ENCODE measurements around the gene AIFM2. TPM values are rescaled to one million over a fixed set of nuclear protein-coding genes. Genes with fewer than 3 reads are reported as not detected.

AIFM2 gene
- total RNA-seq, 1 donor from 2014 or later: 135 TPM

Other genes with a start within 250 kb of the AIFM2 start
- 4.7 TPM for gene MACROH2A2, start 80.0 kb downstream of the AIFM2 start, total RNA-seq
- 22.2 TPM for gene TYSND1, start 13.9 kb upstream of the AIFM2 start, total RNA-seq
- 293 TPM for gene SAR1A, start 37.7 kb upstream of the AIFM2 start, total RNA-seq
- gene PPA1, start 100.6 kb upstream of the AIFM2 start, total RNA-seq: 338 TPM
- gene NPFFR1, start 151.2 kb upstream of the AIFM2 start, total RNA-seq: not detected
- 1.9 TPM for gene LRRC20, start 249.8 kb upstream of the AIFM2 start, total RNA-seq